ENCODE results near the gene IST1. TPM values are rescaled to one million over a fixed set of nuclear protein-coding genes. Genes with fewer than 3 reads are reported as not detected.

Gene IST1
- polyA plus RNA-seq, 4 donors, result 112 to 257 (median 155) TPM

GRCh38 chr16:71929048-71929447, 33.7 kb downstream of the IST1 start:
- no peak for FAIRE-seq

GRCh38 chr16:71930013-71930563, 34.8 kb downstream of the IST1 start:
- FAIRE-seq, result no peak
- Histone ChIP-seq H3K4me3 (ENCODE audit: low read depth in 1 of 3, low read length in 3 of 3) (no peak overlapping the region), H3K36me3 (ENCODE audit: control insufficient read depth in 3 of 3, insufficient read depth in 2 of 3, low read depth in 1 of 3, low read length in 3 of 3) (peaks cover 11 to 56% (median 17%) of the 10 kb centered on the region in 3 donors), H3K4me1 (ENCODE audit: control insufficient read depth in 3 of 3, insufficient read depth in 2 of 3, low read depth in 1 of 3, low read length in 2 of 3) (peaks cover 3 to 5% (median 4%) of the 10 kb centered on the region in 3 donors), H3K9me3 (ENCODE audit: control insufficient read depth in 2 of 2, insufficient read depth in 1 of 2, low read depth in 1 of 2, low read length in 1 of 2) (no peaks in the 10 kb centered on the region), H3K27me3 (ENCODE audit: control insufficient read depth in 3 of 3, insufficient read depth in 3 of 3, low read length in 3 of 3) (no peaks in the 10 kb centered on the region), H3K27ac (ENCODE audit: low read depth in 1 of 3, low read length in 2 of 3) (no peak overlapping the region)
- 82 to 94% (median 82%) methylated on average over 5 of the region's 5 CpGs for WGBS, 3 donors
- no peak for DNase-seq

More at GRCh38 chr16:71929048-71929447, 33.7 kb downstream of the IST1 start:
- 63 to 70% (median 66%) methylated on average over 3 of the region's 3 CpGs for WGBS, 3 donors
- H3K9me3 ChIP-seq (ENCODE audit: control insufficient read depth in 2 of 2, insufficient read depth in 1 of 2, low read depth in 1 of 2, low read length in 1 of 2), result no peaks in the 10 kb centered on the region
- peaks cover 3 to 5% (median 4%) of the 10 kb centered on the region in 3 donors for H3K4me1 ChIP-seq (ENCODE audit: control insufficient read depth in 3 of 3, insufficient read depth in 2 of 3, low read depth in 1 of 3, low read length in 2 of 3)
- H3K27me3 ChIP-seq (ENCODE audit: control insufficient read depth in 3 of 3, insufficient read depth in 3 of 3, low read length in 3 of 3), result no peaks in the 10 kb centered on the region
- H3K36me3 ChIP-seq (ENCODE audit: control insufficient read depth in 3 of 3, insufficient read depth in 2 of 3, low read depth in 1 of 3, low read length in 3 of 3), result peaks cover 13 to 56% (median 24%) of the 10 kb centered on the region in 3 donors
- no peak for DNase-seq
- H3K27ac ChIP-seq (ENCODE audit: low read depth in 1 of 3, low read length in 2 of 3), result no peak overlapping the region
- no peak overlapping the region for H3K4me3 ChIP-seq (ENCODE audit: low read depth in 1 of 3, low read length in 3 of 3)

DNA sequence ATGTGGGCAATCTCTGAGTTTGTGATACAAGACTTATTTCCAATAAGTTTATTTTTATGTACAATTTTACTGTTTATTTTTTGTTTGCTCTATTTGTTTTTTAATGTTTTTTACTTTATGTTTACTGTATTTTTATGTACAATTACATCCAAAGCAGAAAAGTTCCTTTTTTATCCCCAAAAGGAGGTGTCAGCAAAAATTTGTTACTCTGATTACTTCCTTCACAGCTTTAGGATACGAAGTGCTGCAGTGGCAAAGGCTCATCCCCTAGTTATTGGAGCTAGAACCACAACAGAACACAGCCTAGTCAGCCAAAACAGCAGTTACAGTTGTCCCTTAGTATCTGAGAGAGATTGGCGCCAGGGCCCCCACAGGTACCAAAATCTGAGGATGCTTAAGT, 35.7 kb downstream of the IST1 start:
- H3K27me3 ChIP-seq (ENCODE audit: control insufficient read depth in 3 of 3, insufficient read depth in 3 of 3, low read length in 3 of 3), result no peaks in the 10 kb centered on the region

GRCh38 chr16:71931599-71931998, 36.3 kb downstream of the IST1 start:
- FAIRE-seq, result no peak
- Histone ChIP-seq H3K4me1 (ENCODE audit: control insufficient read depth in 3 of 3, insufficient read depth in 2 of 3, low read depth in 1 of 3, low read length in 2 of 3) (peaks cover 3 to 5% (median 4%) of the 10 kb centered on the region in 3 donors), H3K27ac (ENCODE audit: low read depth in 1 of 3, low read length in 2 of 3) (no peak overlapping the region), H3K27me3 (ENCODE audit: control insufficient read depth in 3 of 3, insufficient read depth in 3 of 3, low read length in 3 of 3) (no peaks in the 10 kb centered on the region), H3K9me3 (ENCODE audit: control insufficient read depth in 2 of 2, insufficient read depth in 1 of 2, low read depth in 1 of 2, low read length in 1 of 2) (no peaks in the 10 kb centered on the region), H3K36me3 (ENCODE audit: control insufficient read depth in 3 of 3, insufficient read depth in 2 of 3, low read depth in 1 of 3, low read length in 3 of 3) (peaks cover 11 to 42% (median 11%) of the 10 kb centered on the region in 3 donors), H3K4me3 (ENCODE audit: low read depth in 1 of 3, low read length in 3 of 3) (no peak overlapping the region)
- 57 to 67% (median 58%) methylated on average over 6 of the region's 6 CpGs for WGBS, 3 donors
- no peak for DNase-seq

More for the DNA sequence above, 35.7 kb downstream of the IST1 start:
- H3K36me3 ChIP-seq (ENCODE audit: control insufficient read depth in 3 of 3, insufficient read depth in 2 of 3, low read depth in 1 of 3, low read length in 3 of 3), result peaks cover 11 to 47% (median 15%) of the 10 kb centered on the region in 3 donors
- peaks cover 3 to 5% (median 4%) of the 10 kb centered on the region in 3 donors for H3K4me1 ChIP-seq (ENCODE audit: control insufficient read depth in 3 of 3, insufficient read depth in 2 of 3, low read depth in 1 of 3, low read length in 2 of 3)
- DNase-seq (no peak), FAIRE-seq (no peak)
- H3K27ac ChIP-seq (ENCODE audit: low read depth in 1 of 3, low read length in 2 of 3), result no peak overlapping the region
- 76 to 93% (median 80%) methylated on average over 2 of the region's 2 CpGs for WGBS, 3 donors
- no peak overlapping the region for H3K4me3 ChIP-seq (ENCODE audit: low read depth in 1 of 3, low read length in 3 of 3)
- H3K9me3 ChIP-seq (ENCODE audit: control insufficient read depth in 2 of 2, insufficient read depth in 1 of 2, low read depth in 1 of 2, low read length in 1 of 2), result no peaks in the 10 kb centered on the region

- Histone ChIP-seq H3K4me3 (ENCODE audit: low read depth in 1 of 3, low read length in 3 of 3) (no peak overlapping the region), H3K27ac (ENCODE audit: low read depth in 1 of 3, low read length in 2 of 3) (no peak overlapping the region), H3K4me1 (ENCODE audit: control insufficient read depth in 3 of 3, insufficient read depth in 2 of 3, low read depth in 1 of 3, low read length in 2 of 3) (peaks cover 0 to under 1% (median 0%) of the 10 kb centered on the region in 3 donors), H3K27me3 (ENCODE audit: control insufficient read depth in 3 of 3, insufficient read depth in 3 of 3, low read length in 3 of 3) (no peaks in the 10 kb centered on the region), H3K36me3 (ENCODE audit: control insufficient read depth in 3 of 3, insufficient read depth in 2 of 3, low read depth in 1 of 3, low read length in 3 of 3) (peaks cover 4 to 32% (median 9%) of the 10 kb centered on the region in 3 donors), H3K9me3 (ENCODE audit: control insufficient read depth in 2 of 2, insufficient read depth in 1 of 2, low read depth in 1 of 2, low read length in 1 of 2) (no peaks in the 10 kb centered on the region)
- DNase-seq, result no peak
- no peak for FAIRE-seq
- 55 to 79% (median 61%) methylated on average over 1 of the region's 1 CpG for WGBS, 3 donors
Observed at GRCh38 chr16:71933017-71933416, 37.7 kb downstream of the IST1 start.

DNA sequence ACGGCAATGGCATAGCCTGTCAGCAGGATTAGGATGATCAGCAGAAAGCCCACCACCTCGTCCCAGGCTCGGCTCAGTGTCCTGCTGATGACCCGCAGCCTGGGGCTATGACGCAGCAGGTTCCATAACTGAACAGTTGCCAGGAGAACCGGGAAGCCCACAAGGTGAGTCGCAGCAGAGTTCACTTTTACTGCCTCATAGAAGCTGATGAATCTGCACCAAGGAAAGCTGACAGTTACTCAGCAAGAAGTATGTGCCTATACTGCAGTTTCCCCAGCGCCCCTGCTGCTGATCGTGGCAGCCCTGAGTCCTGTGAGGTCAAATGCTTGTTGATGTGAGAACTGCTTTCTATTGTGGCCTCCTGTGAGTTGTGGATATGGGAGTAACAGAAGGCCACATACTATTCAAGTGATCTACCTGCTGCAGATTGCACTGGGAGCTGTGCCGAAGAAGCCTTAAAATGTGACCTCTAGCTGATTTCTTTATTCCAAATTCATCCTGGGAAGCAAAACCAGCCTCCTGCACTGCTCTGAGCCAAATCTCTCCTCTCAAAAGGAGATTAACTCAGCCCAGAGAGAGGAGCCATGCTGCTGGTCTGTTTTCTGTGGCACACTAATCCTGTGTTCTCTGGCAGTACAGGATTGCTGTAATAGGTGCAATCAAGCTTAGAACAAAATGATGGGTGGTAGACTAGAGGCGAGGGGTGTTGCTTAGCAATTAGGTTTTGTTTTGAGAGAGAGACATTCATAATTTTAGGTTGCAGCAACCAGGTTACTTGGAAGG, 38.8 kb downstream of the IST1 start:
- peaks cover 0 to 6% of the 10 kb centered on the region in 2 donors for H3K9me3 ChIP-seq (ENCODE audit: control insufficient read depth in 2 of 2, insufficient read depth in 1 of 2, low read depth in 1 of 2, low read length in 1 of 2)
- DNase-seq, result no peak
- no peaks in the 10 kb centered on the region for H3K4me1 ChIP-seq (ENCODE audit: control insufficient read depth in 3 of 3, insufficient read depth in 2 of 3, low read depth in 1 of 3, low read length in 2 of 3)
- FAIRE-seq, result no peak
- 71 to 83% (median 78%) methylated on average over 11 of the region's 11 CpGs for WGBS, 3 donors
- no peaks in the 10 kb centered on the region for H3K27me3 ChIP-seq (ENCODE audit: control insufficient read depth in 3 of 3, insufficient read depth in 3 of 3, low read length in 3 of 3)
- peaks cover under 1 to 26% (median 4%) of the 10 kb centered on the region in 3 donors for H3K36me3 ChIP-seq (ENCODE audit: control insufficient read depth in 3 of 3, insufficient read depth in 2 of 3, low read depth in 1 of 3, low read length in 3 of 3)
- H3K4me3 ChIP-seq (ENCODE audit: low read depth in 1 of 3, low read length in 3 of 3), result no peak overlapping the region
- H3K27ac ChIP-seq (ENCODE audit: low read depth in 1 of 3, low read length in 2 of 3), result no peak overlapping the region

- Histone ChIP-seq H3K36me3 (ENCODE audit: control insufficient read depth in 3 of 3, insufficient read depth in 2 of 3, low read depth in 1 of 3, low read length in 3 of 3) (peaks cover 0 to 11% (median 0%) of the 10 kb centered on the region in 3 donors), H3K27ac (ENCODE audit: low read depth in 1 of 3, low read length in 2 of 3) (no peak overlapping the region), H3K4me1 (ENCODE audit: control insufficient read depth in 3 of 3, insufficient read depth in 2 of 3, low read depth in 1 of 3, low read length in 2 of 3) (no peaks in the 10 kb centered on the region), H3K27me3 (ENCODE audit: control insufficient read depth in 3 of 3, insufficient read depth in 3 of 3, low read length in 3 of 3) (no peaks in the 10 kb centered on the region), H3K4me3 (ENCODE audit: low read depth in 1 of 3, low read length in 3 of 3) (no peak overlapping the region), H3K9me3 (ENCODE audit: control insufficient read depth in 2 of 2, insufficient read depth in 1 of 2, low read depth in 1 of 2, low read length in 1 of 2) (peaks cover 0 to 6% of the 10 kb centered on the region in 2 donors)
- WGBS, 3 donors, result 73 to 84% (median 80%) methylated on average over 10 of the region's 10 CpGs
- no peak for DNase-seq
- FAIRE-seq, result no peak
Observed at GRCh38 chr16:71937868-71938510, 42.7 kb downstream of the IST1 start.

- DNase-seq (no peak), FAIRE-seq (no peak)
- H3K4me3 ChIP-seq (ENCODE audit: low read depth in 1 of 3, low read length in 3 of 3), result no peak overlapping the region
- no peak overlapping the region for H3K27ac ChIP-seq (ENCODE audit: low read depth in 1 of 3, low read length in 2 of 3)
- peaks cover 0 to 2% of the 10 kb centered on the region in 2 donors for H3K9me3 ChIP-seq (ENCODE audit: control insufficient read depth in 2 of 2, insufficient read depth in 1 of 2, low read depth in 1 of 2, low read length in 1 of 2)
- H3K27me3 ChIP-seq (ENCODE audit: control insufficient read depth in 3 of 3, insufficient read depth in 3 of 3, low read length in 3 of 3), result no peaks in the 10 kb centered on the region
- H3K36me3 ChIP-seq (ENCODE audit: control insufficient read depth in 3 of 3, insufficient read depth in 2 of 3, low read depth in 1 of 3, low read length in 3 of 3), result no peaks in the 10 kb centered on the region
- WGBS, 3 donors, result 36 to 54% (median 37%) methylated on average over 2 of the region's 2 CpGs
- no peaks in the 10 kb centered on the region for H3K4me1 ChIP-seq (ENCODE audit: control insufficient read depth in 3 of 3, insufficient read depth in 2 of 3, low read depth in 1 of 3, low read length in 2 of 3)
Observed at GRCh38 chr16:71943887-71944286, 48.6 kb downstream of the IST1 start.

All from small intestine (tissue), 7 donors.